PC-3 (cell line): Measurements from ENCODE around the gene PIK3CG. TPM values are rescaled to one million over a fixed set of nuclear protein-coding genes. Genes with fewer than 3 reads are reported as not detected.

Experiments used
- ATAC-seq: fragments of 200-7000 bp; cut with Tn5 transposase; 2 replicates; pipeline ENCODE4 v1.9.1; 2020; ENCODE audit warnings: mild to moderate bottlenecking, moderate library complexity
- BruUV-seq: library from RNA; stranded (reverse); fragments of 400-500 nt; replicated peaks from 2 replicates; lab custom pipeline; 2021; lab: Mats Ljungman, UMichigan
- CTCF ChIA-PET: fragments of 300-600 bp; sonication (Branson Sonifier 250); formaldehyde crosslinking; loops from one replicate; lab custom pipeline; 2022; ENCODE audit warnings: antibody characterized with exemption; lab: Charles Lee
- POLR2A ChIA-PET: fragments of 300-600 bp; sonication (Branson Sonifier 250); formaldehyde crosslinking; loops from one replicate; lab custom pipeline; 2022; ENCODE audit warnings: antibody characterized with exemption; ENCODE audit not compliant: unreplicated experiment; lab: Charles Lee
- DNase-seq: peaks from one replicate; pipeline ENCODE4 v3.0.0-alpha.2; 2015
- H2AFZ ChIP-seq: fragments of 300-600 bp; sonication (generic); 2 replicates; pipeline ENCODE4 v1.6.0; 2016; ENCODE audit warnings: antibody characterized with exemption, low read length
- H3F3A ChIP-seq: fragments of 300-600 bp; sonication (generic); one replicate; pipeline ENCODE4 v1.6.0; 2017; ENCODE audit warnings: antibody characterized with exemption, low read length, control low read depth, mild to moderate bottlenecking; ENCODE audit not compliant: unreplicated experiment
- H3K27ac ChIP-seq: fragments of 300-600 bp; sonication (generic); 2 replicates; pipeline ENCODE4 v1.5.1; 2016; ENCODE audit warnings: mild to moderate bottlenecking, low read length
- H3K27me3 ChIP-seq: fragments of 300-600 bp; sonication (generic); 2 replicates; pipeline ENCODE4 v1.6.1; 2016; ENCODE audit warnings: low read length, mixed read lengths
- H3K36me3 ChIP-seq: fragments of 300-600 bp; sonication (generic); 2 replicates; pipeline ENCODE4 v1.6.1; 2016; ENCODE audit warnings: low read depth, mixed run types, low read length, mixed read lengths
- H3K4me1 ChIP-seq: fragments of 300-600 bp; sonication (generic); 2 replicates; pipeline ENCODE4 v1.5.1; 2016; ENCODE audit warnings: low read length; ENCODE audit not compliant: insufficient read depth
- H3K4me2 ChIP-seq: fragments of 300-600 bp; sonication (generic); 2 replicates; pipeline ENCODE4 v1.6.0; 2016; ENCODE audit warnings: low read length
- H3K4me3 ChIP-seq: fragments of 300-600 bp; sonication (generic); 2 replicates; pipeline ENCODE4 v1.5.1; 2016; ENCODE audit warnings: mild to moderate bottlenecking, low read length, mixed read lengths
- H3K79me2 ChIP-seq: fragments of 300-600 bp; sonication (generic); 2 replicates; pipeline ENCODE4 v1.6.1; 2017; ENCODE audit warnings: low read length, mixed read lengths
- H3K9ac ChIP-seq: fragments of 300-600 bp; sonication (generic); 2 replicates; pipeline ENCODE4 v1.6.0; 2016; ENCODE audit warnings: mild to moderate bottlenecking, low read length
- H3K9me2 ChIP-seq: fragments of 300-600 bp; sonication (generic); replicated peaks from 2 replicates; pipeline ENCODE4 v1.6.1; 2016; ENCODE audit warnings: mixed run types, low read length, mixed read lengths
- H3K9me3 ChIP-seq: fragments of 300-600 bp; sonication (generic); 2 replicates; pipeline ENCODE4 v1.6.1; 2016; ENCODE audit warnings: low read length, mixed read lengths
- H4K20me1 ChIP-seq: fragments of 300-600 bp; sonication (generic); 2 replicates; pipeline ENCODE4 v1.6.1; 2016; ENCODE audit warnings: low read length, mixed read lengths
- EZH2 ChIP-seq: fragments of 300-600 bp; sonication (generic); IDR thresholded peaks from one replicate; pipeline ENCODE4 v1.6.1; 2017; ENCODE audit warnings: antibody characterized with exemption, mild to moderate bottlenecking, low read length; ENCODE audit not compliant: unreplicated experiment
- EZH2phosphoT487 ChIP-seq: fragments of 300-600 bp; sonication (generic); IDR thresholded peaks from 2 replicates; pipeline ENCODE4 v1.6.1; 2018; ENCODE audit warnings: mild to moderate bottlenecking, antibody characterized with exemption, low read length, borderline replicate concordance
- intact Hi-C: fragments of 100-400 bp; cut with micrococcal nuclease; formaldehyde crosslinking; loops from 2 replicates; pipeline ENCODE4 v1.9.0; 2023
- total RNA-seq: library from RNA; depleted of rRNA; stranded (reverse); fragments of >200 nt; gene quantifications from 2 replicates; pipeline ENCODE4 v1.2.3, GENCODE V29; 2014
- TF ChIP-seq, protein P1 (sequence below): fragments of 300-600 bp; sonication (generic); conservative IDR thresholded peaks from 2 replicates; pipeline ENCODE4 v1.5.1; 2017; ENCODE audit warnings: antibody characterized with exemption, low read depth, mild to moderate bottlenecking, low read length

PIK3CG gene
- total RNA-seq, 1 experiment from 2014 or later: not detected

DNA sequence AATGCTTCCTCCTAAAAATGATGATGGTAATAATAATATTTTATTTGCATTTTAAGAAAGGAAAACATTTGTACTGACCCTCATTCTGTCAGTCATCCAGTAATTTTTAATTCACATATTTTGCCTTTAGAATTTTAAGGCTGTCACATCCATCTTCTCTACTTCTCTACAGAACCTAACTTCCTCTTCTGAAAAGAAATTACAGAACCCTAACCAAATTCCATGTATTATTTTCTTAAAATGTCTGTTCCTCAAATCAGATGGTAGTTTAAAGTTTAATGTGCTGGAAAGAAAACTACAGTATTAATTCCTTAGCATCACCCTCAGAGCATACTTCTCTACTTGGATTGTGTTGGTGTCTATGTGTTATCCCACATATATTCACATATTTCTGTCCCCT is 9.0 kb downstream of the PIK3CG start:
- Histone ChIP-seq H3K4me1 (no peaks in the 10 kb centered on the region), H3K4me2 (no peak overlapping the region), H3K9ac (no peak overlapping the region), H3K9me2 (no peaks in the 10 kb centered on the region), H2AFZ (no peak overlapping the region), H3K79me2 (no peaks in the 10 kb centered on the region), H4K20me1 (no peaks in the 10 kb centered on the region), H3K4me3 (no peak overlapping the region), H3F3A (no peaks in the 10 kb centered on the region), H3K9me3 (no peaks in the 10 kb centered on the region), H3K27ac (no peak overlapping the region), H3K36me3 (no peaks in the 10 kb centered on the region), H3K27me3 (peaks cover 56% of the 10 kb centered on the region)
- ChIA-PET POLR2A (no interaction called here), CTCF (no interaction called here)
- TF ChIP-seq, protein P1, sequence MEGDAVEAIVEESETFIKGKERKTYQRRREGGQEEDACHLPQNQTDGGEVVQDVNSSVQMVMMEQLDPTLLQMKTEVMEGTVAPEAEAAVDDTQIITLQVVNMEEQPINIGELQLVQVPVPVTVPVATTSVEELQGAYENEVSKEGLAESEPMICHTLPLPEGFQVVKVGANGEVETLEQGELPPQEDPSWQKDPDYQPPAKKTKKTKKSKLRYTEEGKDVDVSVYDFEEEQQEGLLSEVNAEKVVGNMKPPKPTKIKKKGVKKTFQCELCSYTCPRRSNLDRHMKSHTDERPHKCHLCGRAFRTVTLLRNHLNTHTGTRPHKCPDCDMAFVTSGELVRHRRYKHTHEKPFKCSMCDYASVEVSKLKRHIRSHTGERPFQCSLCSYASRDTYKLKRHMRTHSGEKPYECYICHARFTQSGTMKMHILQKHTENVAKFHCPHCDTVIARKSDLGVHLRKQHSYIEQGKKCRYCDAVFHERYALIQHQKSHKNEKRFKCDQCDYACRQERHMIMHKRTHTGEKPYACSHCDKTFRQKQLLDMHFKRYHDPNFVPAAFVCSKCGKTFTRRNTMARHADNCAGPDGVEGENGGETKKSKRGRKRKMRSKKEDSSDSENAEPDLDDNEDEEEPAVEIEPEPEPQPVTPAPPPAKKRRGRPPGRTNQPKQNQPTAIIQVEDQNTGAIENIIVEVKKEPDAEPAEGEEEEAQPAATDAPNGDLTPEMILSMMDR: no peak
- TF ChIP-seq EZH2phosphoT487 (no peak), EZH2 (no peak)
- no peak for ATAC-seq
- intact Hi-C loops: no loop called here
- BruUV-seq: no TSS peak
- no peak for DNase-seq

DNA sequence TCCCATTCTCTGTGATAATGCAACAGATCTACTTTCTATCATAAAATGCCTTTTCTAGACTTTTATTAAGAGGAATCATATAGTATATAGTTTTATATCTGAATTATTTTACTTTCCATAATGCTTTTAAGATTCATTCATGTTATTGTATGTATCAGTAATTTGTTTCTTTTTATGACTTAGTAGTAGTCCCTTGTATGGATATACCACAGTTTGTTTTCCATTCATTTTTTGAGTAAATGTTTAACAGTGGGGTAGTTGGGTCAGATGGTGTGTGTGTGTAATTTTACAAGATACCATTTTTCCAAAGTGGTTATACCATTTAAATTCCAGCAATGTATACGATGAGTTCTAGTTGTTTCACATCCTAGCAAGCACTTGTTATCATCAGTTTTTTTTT is 10.4 kb downstream of the PIK3CG start:
- no peaks in the 10 kb centered on the region for H3K4me1 ChIP-seq
- no peaks in the 10 kb centered on the region for H3K9me2 ChIP-seq
- H3K9ac ChIP-seq: no peak overlapping the region
- H3K4me3 ChIP-seq: no peak overlapping the region
- H3F3A ChIP-seq: no peaks in the 10 kb centered on the region
- H3K36me3 ChIP-seq: no peaks in the 10 kb centered on the region
- no peak overlapping the region for H2AFZ ChIP-seq
- CTCF ChIA-PET: no interaction called here
- DNase-seq (no peak), ATAC-seq (no peak)
- H3K4me2 ChIP-seq: no peak overlapping the region
- BruUV-seq: no TSS peak
- no peaks in the 10 kb centered on the region for H4K20me1 ChIP-seq
- intact Hi-C loops: no loop called here
- no peaks in the 10 kb centered on the region for H3K79me2 ChIP-seq
- H3K27me3 ChIP-seq: peaks cover 56% of the 10 kb centered on the region
- POLR2A ChIA-PET: no interaction called here
- no peak overlapping the region for H3K27ac ChIP-seq
- no peaks in the 10 kb centered on the region for H3K9me3 ChIP-seq
- TF ChIP-seq EZH2: no peak
- TF ChIP-seq EZH2phosphoT487: no peak
- TF ChIP-seq, protein P1: no peak

DNA sequence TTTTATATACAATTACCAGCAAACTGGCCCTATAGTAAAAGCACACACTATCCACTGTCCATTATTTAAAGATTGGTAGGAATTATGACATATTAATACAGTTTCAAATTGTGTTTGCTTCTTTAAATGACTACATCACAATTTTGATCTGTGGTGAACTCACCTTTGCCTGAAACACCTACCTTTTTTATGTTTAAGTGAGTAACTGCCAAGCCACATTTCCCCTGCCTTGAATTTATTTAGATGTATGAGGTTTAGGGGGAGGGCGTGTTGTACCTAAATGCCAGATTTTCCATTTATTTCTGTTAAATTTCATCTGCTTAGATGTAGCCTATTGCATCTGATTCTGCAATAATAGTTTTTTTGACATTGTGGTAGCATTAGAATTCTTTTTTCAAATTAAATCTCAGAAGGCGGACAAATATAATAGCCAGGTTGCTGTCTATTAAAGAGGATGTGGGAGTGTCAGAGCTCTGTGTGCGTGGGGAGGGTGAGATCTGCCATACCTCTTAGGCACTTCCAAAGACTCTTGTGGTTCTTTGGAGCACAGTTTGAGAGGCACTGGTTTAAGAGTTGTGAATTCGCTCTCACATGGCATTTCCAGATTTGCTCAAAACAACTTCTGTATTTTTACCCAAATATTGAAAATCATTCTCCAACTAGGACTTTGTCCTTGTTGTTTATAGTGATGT is 13.8 kb downstream of the PIK3CG start:
- ATAC-seq (no peak), DNase-seq (no peak)
- H3K4me1 ChIP-seq: no peaks in the 10 kb centered on the region
- H3K9ac ChIP-seq: no peak overlapping the region
- no peak overlapping the region for H3K4me2 ChIP-seq
- no peak overlapping the region for H2AFZ ChIP-seq
- intact Hi-C loops: no loop called here
- H3K27me3 ChIP-seq: peaks cover 67% of the 10 kb centered on the region
- POLR2A ChIA-PET: no interaction called here
- no peaks in the 10 kb centered on the region for H3K9me3 ChIP-seq
- H3K36me3 ChIP-seq: no peaks in the 10 kb centered on the region
- no peak overlapping the region for H3K27ac ChIP-seq
- CTCF ChIA-PET: no interaction called here
- no peaks in the 10 kb centered on the region for H4K20me1 ChIP-seq
- TF ChIP-seq EZH2 (no peak), EZH2phosphoT487 (no peak)
- TF ChIP-seq, protein P1: no peak
- no peak overlapping the region for H3K4me3 ChIP-seq
- BruUV-seq: no TSS peak
- no peaks in the 10 kb centered on the region for H3F3A ChIP-seq
- H3K79me2 ChIP-seq: no peaks in the 10 kb centered on the region
- no peaks in the 10 kb centered on the region for H3K9me2 ChIP-seq
